Activated CD4-positive, CD25-positive, alpha-beta regulatory T cell treated with anti-CD3 and anti-CD28 coated beads, Interleukin-2, amount 50 U/mL, for 24 hours (primary cell): ENCODE results near the gene UBL7.

Source experiments
- ATAC-seq, 2 donors: fragments of 150-1000 bp; cut with Tn5 transposase; one replicate each; pipeline ENCODE4 v1.10.0; 2021; ENCODE audit warnings: mild to moderate bottlenecking in 1 of 2, moderate library complexity in 1 of 2

UBL7 gene

DNA sequence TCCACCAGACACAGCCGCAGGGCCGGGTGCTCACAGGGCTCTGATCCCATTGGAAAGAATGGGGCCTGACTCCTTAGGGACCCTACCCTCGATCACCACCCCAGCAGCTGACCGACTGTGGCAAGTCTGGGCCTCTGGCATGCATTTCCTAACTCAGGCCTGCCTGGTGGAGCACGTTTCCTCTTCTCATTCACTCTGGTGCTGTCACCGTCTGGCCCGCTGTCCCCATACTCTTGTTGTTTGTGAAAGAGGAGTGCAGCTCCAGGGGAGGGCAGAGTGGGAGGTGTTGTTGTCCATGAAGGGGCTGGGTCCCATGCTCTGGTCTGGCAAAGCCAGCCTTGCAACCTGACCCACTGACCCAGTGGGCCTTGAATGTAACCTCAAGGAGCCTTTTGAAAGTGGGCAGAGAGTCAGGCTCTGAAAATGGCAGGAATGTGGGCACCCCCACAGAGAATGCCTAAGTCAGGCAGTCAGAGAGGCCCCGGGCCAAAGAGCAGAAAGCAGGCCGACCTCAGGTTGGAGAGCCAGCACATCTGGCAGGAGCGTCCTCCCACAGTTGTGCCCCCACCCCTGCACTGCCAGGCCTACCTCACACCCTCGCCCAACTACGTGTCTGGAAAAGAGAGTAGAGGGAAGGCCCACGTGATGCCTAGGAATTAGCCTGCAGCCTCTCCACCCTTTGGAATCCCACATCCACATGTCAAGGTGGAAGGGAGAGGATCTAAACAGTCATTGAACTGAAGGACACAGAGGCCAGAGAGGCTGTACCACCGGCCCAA, 38.1 kb downstream of the UBL7 start:
- ATAC-seq = no peak

DNA sequence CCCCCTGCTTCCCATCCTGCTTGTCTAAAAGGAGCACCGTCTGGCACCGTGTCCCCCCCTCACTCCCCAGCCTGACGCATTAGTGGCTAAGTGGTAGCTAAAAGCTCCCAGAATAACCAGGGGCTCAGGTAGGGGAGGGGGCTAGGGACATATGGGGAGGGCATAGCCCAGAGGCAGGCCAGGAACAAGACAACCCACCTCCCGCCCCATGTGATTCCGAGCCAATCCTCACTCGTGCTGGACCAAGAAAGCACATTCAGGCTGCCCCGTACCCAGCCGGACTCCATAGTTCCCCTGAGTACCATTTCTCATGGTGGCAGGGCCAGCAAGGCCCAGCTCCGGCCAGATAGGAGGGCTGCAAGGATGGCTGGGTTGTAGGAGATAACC, 38.7 kb downstream of the UBL7 start:
- ATAC-seq = no peak

DNA sequence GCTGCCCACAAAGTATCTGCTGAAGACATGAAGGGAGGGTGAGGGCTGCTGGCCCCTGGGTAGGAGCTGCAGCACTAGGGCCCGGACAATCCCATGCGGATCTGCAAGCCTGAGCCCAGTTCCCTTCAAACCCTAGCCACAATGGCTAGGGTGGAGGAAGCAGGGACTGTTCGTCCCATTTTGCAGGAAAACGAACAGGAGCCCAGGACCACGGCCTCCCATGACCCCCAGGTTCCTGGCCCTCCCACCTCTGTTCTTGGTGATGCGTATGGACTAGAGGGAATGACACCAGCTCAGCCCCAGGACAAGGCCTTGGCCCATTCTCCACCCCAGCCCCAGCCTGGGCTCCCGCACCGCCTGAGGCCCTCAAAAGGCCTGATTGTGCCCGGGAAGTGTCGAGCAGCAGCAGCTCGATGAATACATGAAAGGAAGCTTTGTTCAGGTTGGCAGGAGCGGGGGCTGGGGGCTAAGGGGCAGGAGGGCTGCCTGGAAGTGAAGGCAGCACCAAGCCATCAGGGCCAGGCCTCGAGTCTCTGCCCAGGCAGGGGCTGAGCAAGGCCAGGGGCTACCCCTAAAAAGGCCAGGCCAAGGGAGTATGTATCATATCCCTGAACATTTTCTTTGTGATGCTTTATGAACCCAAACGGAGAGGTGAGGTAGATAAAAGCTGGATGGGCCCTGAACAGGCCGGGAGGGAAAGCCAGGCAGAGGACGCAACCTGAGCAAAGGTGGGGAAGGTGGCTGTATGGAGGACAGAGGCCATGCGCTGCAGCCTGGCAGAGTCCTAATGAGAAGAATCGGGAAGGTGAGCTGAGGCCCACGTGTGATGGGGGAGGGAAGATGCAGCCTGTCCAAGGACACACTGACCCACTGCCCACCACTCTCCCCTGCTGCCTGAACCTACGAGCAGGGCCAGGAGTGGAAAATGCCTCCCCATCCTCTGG, 39.4 kb downstream of the UBL7 start:
- no peak for ATAC-seq

DNA sequence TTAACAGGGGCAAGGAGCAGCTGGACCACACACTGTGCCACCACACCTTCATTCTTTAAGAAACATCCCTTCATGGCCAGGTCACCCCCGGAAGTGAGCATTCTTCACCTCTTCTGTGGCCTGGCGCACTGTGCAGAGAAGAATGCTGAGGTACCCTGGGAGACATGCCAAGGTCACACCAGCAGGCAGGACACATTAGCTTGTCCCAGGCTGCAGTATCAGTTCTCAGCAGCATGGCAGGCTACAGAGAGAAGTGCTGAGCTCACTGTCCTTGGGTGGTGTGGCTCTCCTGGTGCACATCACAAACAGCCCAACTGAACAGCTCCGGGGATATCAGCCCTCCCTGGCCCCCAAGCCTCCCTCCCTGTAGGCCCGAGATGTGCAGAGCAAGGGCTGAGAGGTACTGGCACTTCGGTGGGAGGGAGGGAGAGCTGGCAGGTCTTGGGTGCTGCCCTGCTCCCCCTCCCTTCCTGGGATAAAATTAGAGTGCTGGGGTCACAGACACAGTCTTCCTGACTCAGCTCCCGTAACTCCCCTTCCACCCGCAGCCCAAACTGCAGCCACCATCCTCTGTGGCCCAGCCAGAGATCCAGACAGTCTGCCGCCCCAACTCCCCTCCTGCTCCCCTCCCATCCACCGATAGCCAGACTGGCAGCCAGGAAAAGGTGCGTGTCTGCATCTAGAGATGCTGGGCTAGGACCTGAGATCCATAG, 40.6 kb downstream of the UBL7 start:
- no peak for ATAC-seq

DNA sequence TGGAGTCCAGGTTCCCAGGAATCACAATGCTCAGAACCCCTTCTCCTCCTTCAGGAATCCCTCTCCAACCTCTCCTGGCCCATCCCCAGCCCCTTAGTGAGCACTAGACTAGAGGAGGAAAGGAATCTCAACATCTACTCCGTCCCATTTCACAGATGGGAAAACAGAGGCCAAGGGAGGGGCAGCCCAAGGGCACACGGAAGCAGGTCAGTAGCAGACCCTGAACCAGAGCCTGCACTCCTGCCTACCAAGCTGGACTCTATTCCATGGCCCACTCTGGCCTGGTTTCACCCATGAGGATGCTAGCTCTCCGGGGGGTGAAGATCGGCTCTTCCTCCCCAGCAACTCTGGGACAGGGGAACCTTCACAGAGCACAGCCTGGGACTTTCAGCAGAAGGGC, 41.5 kb downstream of the UBL7 start:
- ATAC-seq = no peak

DNA sequence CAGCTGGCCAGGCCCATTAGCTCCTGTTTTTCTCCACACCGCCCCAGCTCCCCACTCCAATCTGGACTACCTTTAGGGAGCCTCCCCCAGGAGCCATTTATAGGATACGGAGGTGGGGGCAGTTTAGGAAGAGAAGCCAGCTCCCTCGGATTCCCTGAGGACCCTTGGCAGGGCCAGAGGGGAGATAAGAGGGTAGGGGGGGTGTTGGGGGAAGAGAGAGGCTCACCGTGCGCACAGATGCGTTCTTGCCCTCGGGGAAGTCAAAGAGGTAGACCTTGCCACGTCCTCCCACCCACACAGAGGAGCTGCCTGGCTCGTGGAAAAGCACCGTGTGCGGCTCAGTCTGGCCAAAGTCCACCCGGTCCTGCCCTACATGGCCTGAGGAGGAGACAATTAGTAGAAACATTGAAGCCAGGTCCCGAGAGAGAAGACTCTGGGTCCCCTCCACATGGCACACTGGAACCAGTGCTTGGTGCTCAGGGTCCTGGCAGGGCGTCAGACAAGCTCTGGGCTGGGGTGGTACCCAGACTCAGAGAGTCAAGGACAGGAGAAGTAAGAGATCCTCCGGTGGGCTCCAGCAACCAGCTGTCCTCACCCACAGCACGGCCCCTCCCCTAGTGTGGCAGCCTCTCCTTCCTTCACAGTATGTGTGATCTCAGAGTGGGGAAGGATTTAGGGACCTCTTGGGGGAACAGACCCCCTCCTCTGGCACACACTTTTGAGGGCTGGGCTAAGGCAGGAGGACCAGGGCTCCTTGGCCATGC, 42.2 kb downstream of the UBL7 start:
- no peak for ATAC-seq

DNA sequence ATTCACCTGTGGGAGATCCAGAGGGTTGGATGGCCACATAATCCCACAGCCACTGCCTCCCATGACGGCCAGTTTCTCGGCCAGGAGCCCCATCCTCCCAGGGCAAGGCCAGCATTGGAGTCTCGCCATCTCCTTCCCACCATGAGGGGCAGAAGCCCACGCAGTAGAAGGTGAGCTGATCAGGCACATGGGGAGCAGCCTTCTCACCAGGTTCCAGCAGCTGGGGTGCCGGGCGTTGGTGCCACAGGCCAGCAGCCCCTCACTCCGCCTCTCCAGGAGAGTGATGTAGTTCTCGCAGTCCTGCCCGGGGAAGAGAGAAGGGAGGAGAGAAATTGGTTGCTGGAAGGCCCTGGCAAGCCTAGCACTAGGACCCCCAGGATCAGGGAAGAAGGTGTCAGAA, 43.3 kb downstream of the UBL7 start:
- ATAC-seq = no peak

DNA sequence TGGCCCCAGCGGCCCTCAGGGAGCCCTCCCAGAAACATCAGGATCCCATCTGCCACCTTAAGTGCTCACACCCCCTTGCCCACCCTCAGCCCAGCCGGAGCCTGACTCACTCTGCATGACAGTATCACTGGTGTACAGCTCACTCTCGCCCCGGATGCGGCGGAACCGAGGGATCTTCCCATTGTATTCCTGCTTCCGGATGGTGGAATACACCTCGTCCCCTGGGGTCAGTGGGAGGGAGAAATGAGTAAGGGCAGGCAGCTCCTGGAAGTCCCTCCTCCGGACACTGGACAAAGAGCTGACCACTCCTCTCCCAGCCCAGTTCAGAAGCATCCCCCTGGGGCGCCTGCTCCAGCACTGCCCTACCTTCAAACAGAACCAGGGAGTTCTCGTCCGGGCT, 43.7 kb downstream of the UBL7 start:
- ATAC-seq = no peak

DNA sequence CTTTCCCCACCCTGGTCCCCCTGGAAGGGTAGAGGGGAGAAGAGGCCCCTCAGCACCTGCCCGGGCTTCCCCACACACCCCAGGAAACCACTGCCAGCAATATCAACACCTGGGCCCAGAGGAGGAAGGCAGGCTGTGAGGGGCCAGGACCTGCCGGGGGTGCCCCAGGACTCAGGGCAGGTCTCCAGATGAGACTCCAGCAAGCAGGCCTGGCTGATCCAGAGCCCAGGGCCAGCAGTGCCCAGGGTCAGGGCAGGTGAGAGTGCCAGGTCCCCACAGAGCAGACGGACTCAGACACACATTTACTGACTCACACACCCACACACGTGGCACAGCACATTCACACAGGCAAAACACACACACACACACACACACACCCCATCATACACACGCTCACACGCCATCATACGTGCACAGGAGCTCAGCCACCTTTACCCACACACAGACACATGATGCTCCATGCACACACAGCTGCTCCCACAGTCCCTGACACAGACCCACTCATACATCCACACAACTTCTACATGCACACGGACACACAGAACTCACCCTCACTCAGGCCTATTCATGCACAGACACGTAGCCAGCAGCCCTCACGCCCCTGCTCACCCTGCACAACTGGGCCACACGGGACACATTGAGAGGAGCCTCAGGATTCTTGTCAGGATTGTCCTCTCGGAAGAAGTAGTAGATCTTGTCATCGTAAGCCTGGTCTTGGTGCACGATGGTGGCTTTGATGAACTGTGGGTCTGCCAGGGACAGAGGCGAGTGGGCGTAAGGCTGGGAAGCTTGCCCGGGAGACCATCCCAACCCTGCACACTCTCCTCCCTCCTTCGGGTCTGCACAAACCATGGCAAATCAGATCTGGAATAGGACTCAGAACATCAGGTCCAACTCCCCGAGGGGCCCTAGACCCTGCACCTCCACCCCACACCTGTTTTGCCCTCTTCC, 44.7 kb downstream of the UBL7 start:
- ATAC-seq = peak in 1 of 2 donors; percentile 18

DNA sequence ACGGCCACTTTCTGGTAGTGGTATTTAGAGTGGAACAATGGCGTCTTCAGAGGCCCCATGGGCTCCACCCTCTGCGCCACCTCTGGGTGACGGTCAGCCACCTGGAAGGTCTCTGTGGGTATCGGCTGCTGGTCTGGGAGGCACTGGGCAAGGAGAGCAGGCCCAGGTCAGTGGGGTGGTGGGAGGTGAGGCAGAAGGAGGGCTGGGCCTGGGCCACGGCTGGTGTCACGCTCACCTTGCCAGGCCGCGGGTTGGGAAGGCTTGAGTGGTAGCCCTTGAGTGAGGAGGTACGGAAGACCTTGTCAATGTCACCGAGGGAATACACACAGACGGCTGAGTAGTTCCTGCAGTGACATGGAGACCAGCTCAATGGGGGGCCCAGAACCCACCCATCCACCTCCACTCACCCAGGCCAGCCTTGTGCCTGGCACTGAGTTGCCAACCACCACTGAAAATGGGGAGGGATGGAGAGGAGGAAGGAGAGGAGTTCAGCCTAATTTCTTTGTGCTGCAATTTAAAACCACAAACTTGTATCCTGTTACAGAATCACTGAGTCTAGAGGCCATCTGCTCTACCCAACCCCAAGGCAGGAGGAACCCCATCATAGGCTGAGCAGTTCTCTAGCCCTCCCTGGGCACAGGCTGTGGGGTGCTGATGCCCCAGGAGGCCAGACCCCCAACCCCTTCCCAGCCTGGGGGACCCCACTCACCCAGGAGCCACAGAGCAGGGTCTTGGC, 46.2 kb downstream of the UBL7 start:
- no peak for ATAC-seq

DNA sequence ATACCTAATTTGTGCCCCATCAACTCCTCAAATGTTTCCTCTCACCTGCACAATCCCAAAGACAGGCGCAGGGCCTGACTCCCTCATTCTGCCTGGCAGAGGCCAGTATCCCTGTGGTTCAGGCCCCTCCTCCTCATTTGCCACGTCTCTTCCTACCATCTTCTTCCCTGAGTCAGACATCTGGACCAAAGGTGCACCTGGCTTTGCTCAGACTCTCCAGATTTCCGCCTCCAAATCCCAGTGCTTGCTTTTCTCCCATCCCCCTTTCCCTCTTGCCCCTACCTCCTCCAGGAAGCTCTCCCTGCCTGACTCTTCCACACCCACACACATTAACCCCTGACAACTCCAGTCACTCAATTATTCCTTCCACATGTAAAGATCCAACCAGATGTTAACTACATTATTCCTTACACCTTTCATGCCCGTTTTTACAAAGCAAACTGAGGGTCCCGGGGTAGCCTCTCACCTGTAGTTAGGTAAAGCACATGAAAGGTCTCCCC, 46.8 kb downstream of the UBL7 start:
- ATAC-seq = no peak

DNA sequence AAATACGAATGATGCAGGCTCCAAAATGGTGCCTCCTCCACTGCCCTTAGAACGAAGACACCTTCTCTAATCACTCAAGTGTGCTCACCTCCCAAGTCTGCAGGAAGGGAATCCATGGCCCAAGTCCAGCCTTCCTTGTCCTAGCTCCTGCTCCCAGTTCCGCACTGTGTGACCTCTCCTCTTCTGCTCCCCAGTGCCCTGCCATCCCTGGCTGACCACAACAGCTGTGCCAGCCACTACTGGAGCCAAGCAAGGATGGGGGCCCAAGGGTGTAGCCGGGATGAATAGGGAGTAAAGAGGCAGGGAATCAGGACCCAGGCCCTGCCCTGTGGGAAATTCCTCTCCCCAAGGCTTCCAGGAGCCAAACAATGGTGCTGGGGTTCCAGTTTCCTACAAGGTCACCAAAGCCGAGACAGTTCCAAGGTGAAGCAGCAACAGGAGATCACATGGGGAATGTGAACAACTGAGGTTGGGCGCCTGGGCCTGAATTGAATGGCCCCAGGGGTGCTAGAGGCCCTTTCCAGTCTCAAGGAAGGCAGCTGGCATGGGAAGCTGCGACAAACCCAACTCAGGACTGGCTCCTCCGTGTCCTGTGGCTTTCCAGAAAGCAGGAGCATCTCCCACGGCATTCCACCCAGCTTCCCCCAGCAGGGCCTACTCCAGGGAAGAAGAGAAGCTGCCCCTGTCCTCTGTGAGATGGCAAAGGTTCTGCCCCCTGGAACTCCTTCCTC, 47.4 kb downstream of the UBL7 start:
- ATAC-seq = no peak

DNA sequence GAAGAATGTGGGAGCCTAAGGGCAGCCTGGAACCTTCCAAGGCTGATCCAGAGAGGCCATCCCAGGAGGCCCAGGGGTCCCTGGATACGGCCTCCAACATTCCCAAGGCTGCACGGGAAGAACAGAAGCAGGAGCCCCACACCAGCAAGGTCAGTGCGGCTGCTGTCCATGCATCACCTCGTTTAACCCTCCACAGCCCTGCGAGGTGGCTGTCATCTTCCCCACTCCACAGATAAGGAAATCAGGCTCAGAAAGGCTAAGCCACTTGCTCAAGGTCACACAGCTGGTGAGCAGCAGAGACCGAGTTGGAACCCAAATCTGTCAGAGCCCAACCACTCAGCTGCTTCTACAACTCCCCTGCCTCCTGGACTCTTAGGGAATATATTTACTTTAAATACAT, 48.8 kb downstream of the UBL7 start:
- ATAC-seq = no peak

DNA sequence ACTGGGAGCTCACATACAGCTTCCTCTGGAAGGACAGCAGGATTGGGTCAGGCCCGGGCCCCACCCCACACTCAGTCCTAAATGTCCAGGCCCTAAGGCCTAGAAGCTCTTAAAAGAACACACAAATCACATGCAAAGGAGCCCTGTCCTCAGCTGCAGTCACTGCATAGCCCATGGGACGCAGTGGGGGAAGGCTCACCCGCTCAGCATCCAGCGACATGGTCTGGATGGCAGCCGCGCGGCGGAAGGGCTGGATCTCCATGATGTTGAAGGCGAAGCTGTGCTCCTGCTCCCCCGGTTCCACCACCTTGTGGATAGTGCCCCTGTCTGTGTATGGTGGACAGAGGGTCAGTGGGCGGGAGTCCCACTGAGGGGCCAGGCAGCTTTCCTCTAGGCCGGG, 49.3 kb downstream of the UBL7 start:
- no peak for ATAC-seq

DNA sequence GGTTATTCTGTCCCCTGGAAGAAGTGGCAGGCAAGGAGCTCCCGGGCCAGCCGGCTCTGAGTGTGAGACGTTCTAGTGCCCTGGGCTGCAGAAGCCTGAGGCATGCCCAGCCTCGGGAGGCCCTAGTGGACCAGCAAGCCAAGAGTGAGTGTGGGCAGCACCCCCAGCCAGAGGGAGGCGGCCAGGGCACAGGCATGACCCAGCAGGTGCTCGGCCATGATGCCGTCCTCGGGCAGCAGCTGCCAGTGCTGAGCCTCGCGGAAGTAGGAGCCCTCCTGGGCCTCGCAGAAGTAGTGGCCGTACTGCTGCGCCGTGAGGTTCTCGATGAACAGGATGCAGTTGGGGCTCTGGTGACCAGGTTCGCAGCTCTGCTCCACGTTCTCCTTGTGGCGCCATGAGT, 50.5 kb downstream of the UBL7 start:
- ATAC-seq = no peak

DNA sequence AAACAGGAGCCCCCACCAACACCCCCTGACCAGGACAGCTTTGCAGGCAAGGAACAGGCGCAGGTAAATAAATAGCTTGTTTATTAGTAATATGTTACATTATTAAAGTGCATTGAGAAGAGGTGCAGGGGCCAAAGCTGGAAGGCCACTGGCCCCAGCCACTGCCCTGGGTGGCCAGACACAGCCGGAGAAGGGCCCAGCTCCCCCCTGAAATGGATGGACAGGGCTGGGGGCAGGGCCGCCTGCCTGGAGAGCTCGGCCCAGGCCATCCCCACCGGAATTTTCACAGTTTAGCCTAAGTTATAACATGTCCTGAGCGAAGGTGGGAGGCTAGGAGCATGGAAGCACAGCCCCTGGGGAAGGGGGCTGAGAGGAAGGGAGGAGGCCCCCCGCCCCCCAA, 51.7 kb downstream of the UBL7 start:
- ATAC-seq = no peak

DNA sequence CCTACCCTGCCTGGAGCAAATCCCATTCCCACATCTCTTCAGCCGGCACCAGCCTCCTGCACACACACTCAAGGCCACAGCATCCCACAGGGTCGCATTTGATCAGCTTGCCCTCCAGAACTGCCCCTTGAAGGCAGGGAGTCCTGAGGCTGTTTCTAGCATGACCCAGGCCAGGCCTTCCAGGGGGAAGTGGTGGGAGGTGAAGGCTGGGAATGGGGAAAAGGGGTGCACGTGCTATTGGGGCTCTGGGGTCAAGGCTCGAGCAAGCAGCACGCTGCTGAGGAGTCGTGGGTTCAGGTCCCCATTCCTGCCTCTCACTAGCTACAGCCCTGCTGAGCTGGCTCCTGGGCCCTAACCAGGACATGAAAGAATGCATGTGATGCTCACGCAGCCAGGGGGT, 52.1 kb downstream of the UBL7 start:
- no peak for ATAC-seq

DNA sequence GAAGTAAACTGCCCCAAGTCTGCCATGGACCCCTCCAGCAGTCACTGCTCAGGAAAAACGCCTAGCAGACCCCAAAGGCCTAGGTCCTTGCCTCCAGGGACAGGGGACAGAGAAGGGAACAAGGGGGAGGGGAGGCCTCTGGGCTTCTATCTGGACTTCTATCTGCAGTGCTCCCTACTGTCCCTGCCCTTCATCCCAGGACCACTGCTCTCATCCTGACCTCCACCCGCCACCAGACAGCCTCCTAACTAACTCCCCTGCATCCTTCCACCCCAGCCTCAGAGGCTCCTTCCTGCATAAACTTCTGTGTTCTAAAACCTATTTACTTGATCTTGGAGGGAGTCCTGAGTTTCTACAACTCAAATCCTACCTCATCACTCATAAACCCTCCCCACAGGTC, 52.6 kb downstream of the UBL7 start:
- ATAC-seq = no peak

DNA sequence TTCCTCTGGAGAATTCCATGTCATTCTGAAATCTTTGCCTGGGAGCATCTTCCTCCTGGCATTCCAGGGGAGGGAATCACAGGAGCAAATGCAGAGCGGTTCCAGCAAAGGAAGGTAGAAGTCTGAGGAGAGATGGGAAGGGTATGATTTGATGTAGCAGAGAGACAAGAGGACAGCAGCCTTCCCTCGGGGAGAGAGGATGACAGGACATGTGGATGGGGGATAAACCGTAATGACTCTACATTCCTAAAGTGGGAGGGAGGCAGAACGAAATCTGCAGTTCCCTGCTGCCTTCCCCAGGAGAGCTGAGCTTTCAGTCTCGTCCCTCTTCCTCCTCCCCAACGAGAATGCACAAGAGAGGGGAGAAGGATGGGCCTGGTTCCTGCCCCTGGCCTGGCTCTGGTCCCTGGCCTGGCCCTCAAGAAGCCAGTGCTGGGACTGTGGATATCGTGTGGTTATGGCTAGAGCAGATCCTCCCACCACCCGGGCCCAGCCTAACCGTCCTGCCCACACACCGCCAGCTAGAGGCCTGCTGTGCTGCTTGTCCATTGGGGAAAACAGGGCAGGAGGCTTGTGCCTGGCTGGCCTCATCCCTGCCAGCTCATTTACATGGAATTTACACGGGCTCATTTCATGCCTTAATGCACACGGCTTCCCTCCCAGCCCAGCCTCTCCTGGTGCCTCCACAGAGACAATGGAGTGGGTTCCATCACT, 53.8 kb downstream of the UBL7 start:
- ATAC-seq = no peak
